HepG2 (cell line): ENCODE measurements around the gene GAL3ST3. TPM values are rescaled to one million over a fixed set of nuclear protein-coding genes. Genes with fewer than 3 reads are reported as not detected.

Experiments
- ATAC-seq: fragments of 200-7000 bp; cut with Tn5 transposase; 3 replicates; pipeline ENCODE4 v1.9.1; 2020; ENCODE audit warnings: mild to moderate bottlenecking, moderate library complexity
- BruUV-seq: library from RNA; stranded (reverse); fragments of 400-500 nt; replicated peaks from 2 replicates; lab custom pipeline; 2021; lab: Mats Ljungman, UMichigan
- CTCF ChIA-PET: fragments of 300-600 bp; formaldehyde crosslinking; extraction: SDS; loops from one replicate; lab custom pipeline; 2021; ENCODE audit warnings: low total read pairs, inconsistent platforms, low intra/inter-chr PET ratio; lab: Yijun Ruan, JAX
- POLR2A ChIA-PET: fragments of 350-600 bp; sonication (Branson Sonifier 250); formaldehyde crosslinking; loops from one replicate; lab custom pipeline; 2020; ENCODE audit warnings: antibody characterized with exemption, inconsistent platforms; lab: Yijun Ruan, JAX
- DNase-seq: peaks from one replicate; pipeline ENCODE4 v3.0.0-alpha.2; 2015; ENCODE audit warnings: low spot score
- FAIRE-seq: peaks from 3 replicates; lab custom pipeline; 2011; peaks lifted over from hg19 to GRCh38; lab: Jason Lieb, UNC
- H2AFZ ChIP-seq: one replicate; pipeline ENCODE4 v1.6.1; 2011; ENCODE audit warnings: low read length, inconsistent platforms
- H3K27ac ChIP-seq: fragments of 300-600 bp; 3 replicates; pipeline ENCODE4 v1.8.0; 2011; ENCODE audit warnings: mixed run types, mild to moderate bottlenecking, mixed read lengths, low read length, inconsistent platforms; ENCODE audit not compliant: insufficient read depth; ENCODE audit errors: extremely low read length
- H3K27me3 ChIP-seq, 2 experiments: fragments of 200-600 bp in 1 of 2; 2 replicates in 1 of 2; 3 replicates in 1 of 2; pipeline versions ENCODE4 v1.6.0 to v1.8.0; 2011; ENCODE audit warnings: low read length in 2 of 2, mild to moderate bottlenecking in 2 of 2, moderate library complexity in 2 of 2, inconsistent platforms in 1 of 2; ENCODE audit not compliant: insufficient read depth in 2 of 2, control insufficient read depth in 1 of 2
- H3K36me3 ChIP-seq, 2 experiments: fragments of 200-600 bp in 1 of 2; replicated peaks in 1 of 2; 2 replicates in 1 of 2; 3 replicates in 1 of 2; pipeline versions ENCODE4 v1.5.1 to v1.8.0; 2011; ENCODE audit warnings: low read length in 2 of 2, inconsistent platforms in 1 of 2; ENCODE audit not compliant: insufficient read depth in 2 of 2, control insufficient read depth in 1 of 2
- H3K4me1 ChIP-seq: 2 replicates; pipeline ENCODE4 v1.5.1; 2012; ENCODE audit warnings: low read length, inconsistent platforms; ENCODE audit not compliant: insufficient read depth
- H3K4me2 ChIP-seq: 2 replicates; pipeline ENCODE4 v1.6.0; 2011; ENCODE audit warnings: low read depth, low read length, inconsistent platforms
- H3K4me3 ChIP-seq, 3 experiments: fragments of 200-600 bp in 1 of 3; sonication (generic), shearing (Covaris generic) in 1 of 3; replicated peaks in 1 of 3; 2 replicates each; pipeline ENCODE4 v1.5.1; 2011 to 2016; ENCODE audit warnings: low read length in 3 of 3, inconsistent platforms in 2 of 3, low read depth in 2 of 3, mild to moderate bottlenecking in 2 of 3, control low read depth in 1 of 3, mixed read lengths in 1 of 3; ENCODE audit not compliant: insufficient read depth in 1 of 3
- H3K79me2 ChIP-seq: one replicate; pipeline ENCODE4 v1.6.1; 2011; ENCODE audit warnings: low read length, inconsistent platforms; ENCODE audit not compliant: insufficient read depth
- H3K9ac ChIP-seq: 2 replicates; pipeline ENCODE4 v1.6.0; 2011; ENCODE audit warnings: mild to moderate bottlenecking, low read depth, low read length, inconsistent platforms; ENCODE audit not compliant: insufficient read depth
- H3K9me3 ChIP-seq: 2 replicates; pipeline ENCODE4 v1.5.1; 2012; ENCODE audit warnings: mild to moderate bottlenecking, low read length
- H4K20me1 ChIP-seq: 2 replicates; pipeline ENCODE4 v1.6.0; 2011; ENCODE audit warnings: inconsistent platforms, mild to moderate bottlenecking, low read length, moderate library complexity; ENCODE audit not compliant: insufficient read depth
- CTCF ChIP-seq: sonication (generic); formaldehyde crosslinking; IDR thresholded peaks from 2 replicates; pipeline ENCODE4 v1.5.0; 2020; ENCODE audit warnings: mild to moderate bottlenecking, missing genetic modification reagents, moderate library complexity
- HNF4G ChIP-seq, 2 experiments: sonication (generic) in 1 of 2; formaldehyde crosslinking in 1 of 2; IDR thresholded peaks; 2 replicates each; pipeline versions ENCODE4 v1.4.0 to v1.6.1; 2011 to 2020; ENCODE audit warnings: borderline replicate concordance in 2 of 2, low read depth in 2 of 2, mild to moderate bottlenecking in 2 of 2, low read length in 1 of 2, missing genetic modification reagents in 1 of 2, moderate library complexity in 1 of 2
- LRRFIP1 ChIP-seq: sonication (generic); formaldehyde crosslinking; conservative IDR thresholded peaks from 2 replicates; pipeline ENCODE4 v1.4.0; 2020; ENCODE audit warnings: missing genetic modification reagents
- MBNL3 ChIP-seq: fragments of 250-450 bp; sonication (Bioruptor Pico); conservative IDR thresholded peaks from 2 replicates; pipeline ENCODE4 v1.8.0; 2022; ENCODE audit warnings: mild to moderate bottlenecking, inconsistent platforms
- NFATC3 ChIP-seq: sonication (generic); formaldehyde crosslinking; IDR thresholded peaks from 2 replicates; pipeline ENCODE4 v1.5.1; 2020; ENCODE audit warnings: mild to moderate bottlenecking, missing genetic modification reagents
- RFXANK ChIP-seq: IDR thresholded peaks from 2 replicates; pipeline ENCODE4 v1.6.1; 2016
- TMF1 ChIP-seq: sonication (generic); formaldehyde crosslinking; IDR thresholded peaks from 2 replicates; pipeline ENCODE4 v1.8.1; 2022; ENCODE audit warnings: low read depth, missing genetic modification reagents
- XBP1 ChIP-seq: sonication (generic); formaldehyde crosslinking; IDR thresholded peaks from 2 replicates; pipeline ENCODE4 v1.5.0; 2020; ENCODE audit warnings: missing genetic modification reagents
- ZNF326 ChIP-seq: sonication (generic); formaldehyde crosslinking; IDR thresholded peaks from 2 replicates; pipeline ENCODE4 v1.4.0; 2020; ENCODE audit warnings: missing genetic modification reagents, borderline replicate concordance
- ZNF589 ChIP-seq: sonication (generic); formaldehyde crosslinking; conservative IDR thresholded peaks from 2 replicates; pipeline ENCODE4 v1.8.0; 2022; ENCODE audit warnings: mild to moderate bottlenecking, moderate library complexity, missing genetic modification reagents
- ZNF652 ChIP-seq: IDR thresholded peaks from 2 replicates; pipeline ENCODE4 v1.6.1; 2016; ENCODE audit warnings: low read depth, borderline replicate concordance
- ZNF687 ChIP-seq: sonication (generic); formaldehyde crosslinking; IDR thresholded peaks from 2 replicates; pipeline ENCODE4 v1.5.1; 2020; ENCODE audit warnings: mild to moderate bottlenecking, missing genetic modification reagents, moderate library complexity
- WGBS: methylation state at CpG from one replicate; pipeline ENCODE4 v1.1.6; 2017; ENCODE audit warnings: low lambda C conversion rate; 5-methylcytosine and 5-hydroxymethylcytosine counted together
- in situ Hi-C: cut with HindIII; loops from 2 replicates; pipeline ENCODE4 v1.10.0; 2017; ENCODE audit warnings: low pct_unique_long_range_greater_than_20kb; ENCODE audit not compliant: extremely low pct_ligation_motif_present
- intact Hi-C: fragments of 100-400 bp; cut with micrococcal nuclease; formaldehyde crosslinking; loops from one replicate; pipeline ENCODE4 v1.10.0; 2022; ENCODE audit not compliant: unreplicated experiment
- polyA plus RNA-seq, 8 experiments: library from polyadenylated mRNA; depleted of rRNA in 3 of 8; stranded (reverse) in 7 of 8; unstranded in 1 of 8; fragments of >200 nt; fragmentation: Illumina TruSeq in 4 of 8; extraction: Trizol in 4 of 8; gene quantifications; 2 replicates each; pipeline versions ENCODE4 v1.2.1 to v1.2.3, GENCODE V29; 2011 to 2016; ENCODE audit warnings: low read depth in 4 of 8, missing spikeins in 1 of 8, mixed read lengths in 1 of 8; ENCODE audit not compliant: insufficient read depth in 1 of 8
- total RNA-seq, 5 experiments: library from RNA; depleted of rRNA; stranded (reverse); fragments of >200 nt; fragmentation: Illumina TruSeq; extraction: Trizol; gene quantifications; 2 replicates each; pipeline ENCODE4 v1.2.3, GENCODE V29; 2016; ENCODE audit warnings: low read depth in 1 of 5
- TF ChIP-seq, protein P1 (sequence below): sonication (generic); formaldehyde crosslinking; IDR thresholded peaks from 2 replicates; pipeline ENCODE4 v1.4.0; 2020; ENCODE audit warnings: missing genetic modification reagents, borderline replicate concordance

Gene GAL3ST3
- total and polyA plus RNA-seq, 2 of the 13 experiments (the other 11 are each of a cell fraction or from before 2014, with no cell fraction given), result not detected

GRCh38 chr11:66056501-66056900 lies 7.5 kb upstream of the GAL3ST3 start (continued):
- no peak for TF ChIP-seq LRRFIP1 (CRISPR knock-in tag)
- TF ChIP-seq ZNF589 (CRISPR knock-in tag), result no peak
- no peak for TF ChIP-seq ZNF326 (CRISPR knock-in tag)
- no peak for TF ChIP-seq NFATC3
- no peak for TF ChIP-seq HNF4G (IDR thresholded peaks at IDR 0.05; ENCODE audit: borderline replicate concordance, low read depth, low read length)
- TF ChIP-seq HNF4G (CRISPR knock-in tag; IDR thresholded peaks at IDR 0.05; ENCODE audit: borderline replicate concordance, low read depth), result no peak
- no peak for TF ChIP-seq TMF1 (CRISPR knock-in tag)

- Histone ChIP-seq H3K4me2 (no peak overlapping the region), H3K27ac (no peak overlapping the region), H3K79me2 (peaks cover 24% of the 10 kb centered on the region), H3K36me3 (peaks cover 28 to 50% of the 10 kb centered on the region in 2 experiments), H4K20me1 (no peaks in the 10 kb centered on the region), H3K9ac (no peak overlapping the region), H3K4me3 (no peak overlapping the region), H3K27me3 (peaks cover 0 to under 1% of the 10 kb centered on the region in 2 experiments; a peak in 1 of 5 replicates), H2AFZ (no peak overlapping the region), H3K9me3 (no peaks in the 10 kb centered on the region), H3K4me1 (peaks cover 40% of the 10 kb centered on the region)
- ATAC-seq (no peak), FAIRE-seq (no peak), DNase-seq (no peak)
- intact Hi-C loops (no loop called here), in situ Hi-C loops (no loop called here)
- POLR2A ChIA-PET, result interaction anchor here (4.8 kb wide), 1 partner anchor 14 kb away, joined by 40 read pairs; the partner anchor contains the start of gene PACS1
- WGBS, result 96% methylated on average over 7 of the region's 7 CpGs
- BruUV-seq, result no TSS peak
- CTCF ChIA-PET, result no interaction called here
- TF ChIP-seq ZNF687, result no peak
- TF ChIP-seq XBP1, result no peak
- TF ChIP-seq MBNL3 (CRISPR knock-in tag), result no peak
- TF ChIP-seq, protein P1, sequence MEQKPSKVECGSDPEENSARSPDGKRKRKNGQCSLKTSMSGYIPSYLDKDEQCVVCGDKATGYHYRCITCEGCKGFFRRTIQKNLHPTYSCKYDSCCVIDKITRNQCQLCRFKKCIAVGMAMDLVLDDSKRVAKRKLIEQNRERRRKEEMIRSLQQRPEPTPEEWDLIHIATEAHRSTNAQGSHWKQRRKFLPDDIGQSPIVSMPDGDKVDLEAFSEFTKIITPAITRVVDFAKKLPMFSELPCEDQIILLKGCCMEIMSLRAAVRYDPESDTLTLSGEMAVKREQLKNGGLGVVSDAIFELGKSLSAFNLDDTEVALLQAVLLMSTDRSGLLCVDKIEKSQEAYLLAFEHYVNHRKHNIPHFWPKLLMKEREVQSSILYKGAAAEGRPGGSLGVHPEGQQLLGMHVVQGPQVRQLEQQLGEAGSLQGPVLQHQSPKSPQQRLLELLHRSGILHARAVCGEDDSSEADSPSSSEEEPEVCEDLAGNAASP (CRISPR knock-in tag), result no peak
- TF ChIP-seq CTCF (CRISPR knock-in tag), result no peak
- TF ChIP-seq ZNF652 (CRISPR knock-in tag), result no peak
- TF ChIP-seq RFXANK (CRISPR knock-in tag), result no peak
These were observed 6.1 kb upstream of the GAL3ST3 start for GRCh38 chr11:66055021-66055420.
